Measurements from ENCODE around the gene PSMD1. TPM values are rescaled to one million over a fixed set of nuclear protein-coding genes. Genes with fewer than 3 reads are reported as not detected.
A peak's percentile ranks its signal among the peaks of the same experiment; 100 is the strongest.

PSMD1 gene
- total RNA-seq, 1 donor from 2014 or later, result 132 TPM

GRCh38 chr2:231100990-231101389 is 44.3 kb downstream of the PSMD1 start:
- no peak overlapping the region for H3K4me3 Mint-ChIP-seq

GRCh38 chr2:231102772-231103171 is 46.1 kb downstream of the PSMD1 start:
- Mint-ChIP-seq H3K27me3 (ENCODE audit: insufficient read depth, low read depth) (no peaks in the 10 kb centered on the region), H3K4me3 (no peak overlapping the region), H3K4me1 (no peaks in the 10 kb centered on the region), H3K36me3 (peaks cover 16% of the 10 kb centered on the region), H3K27ac (no peak overlapping the region), H3K9me3 (peaks cover 3% of the 10 kb centered on the region)
- Histone ChIP-seq H3K4me3 (no peak overlapping the region), H3K9ac (no peak overlapping the region), H3K79me2 (ENCODE audit: low read depth) (no peaks in the 10 kb centered on the region), H3K9me3 (ENCODE audit: low read depth) (no peaks in the 10 kb centered on the region), H3K4me2 (no peak overlapping the region), H2AFZ (replicated peaks) (no peak overlapping the region), H3K27me3 (no peaks in the 10 kb centered on the region), H3K4me1 (no peaks in the 10 kb centered on the region), H3K36me3 (no peaks in the 10 kb centered on the region), H3F3A (ENCODE audit: low read depth) (peaks cover 10% of the 10 kb centered on the region), H3K27ac (no peak overlapping the region), H4K20me1 (ENCODE audit: low read depth) (peaks cover 2% of the 10 kb centered on the region)
- DNase-seq (ENCODE audit: low spot score), result no peak
- TF ChIP-seq EZH2phosphoT487 (IDR thresholded peaks at IDR 0.05) (no peak), EZH2 (IDR thresholded peaks at IDR 0.05) (no peak), CTCF (IDR thresholded peaks at IDR 0.05) (no peak)

More at GRCh38 chr2:231100990-231101389, 44.3 kb downstream of the PSMD1 start:
- Histone ChIP-seq H3K27me3 (no peaks in the 10 kb centered on the region), H3K79me2 (ENCODE audit: low read depth) (no peaks in the 10 kb centered on the region), H3K9ac (no peak overlapping the region), H2AFZ (replicated peaks) (no peak overlapping the region), H3K4me1 (no peaks in the 10 kb centered on the region), H3K9me3 (ENCODE audit: low read depth) (no peaks in the 10 kb centered on the region), H3K27ac (no peak overlapping the region), H3K36me3 (no peaks in the 10 kb centered on the region), H4K20me1 (ENCODE audit: low read depth) (no peaks in the 10 kb centered on the region), H3K4me2 (no peak overlapping the region), H3F3A (ENCODE audit: low read depth) (peaks cover 10% of the 10 kb centered on the region), H3K4me3 (no peak overlapping the region)
- peaks cover 18% of the 10 kb centered on the region for H3K36me3 Mint-ChIP-seq
- H3K27me3 Mint-ChIP-seq (ENCODE audit: insufficient read depth, low read depth), result no peaks in the 10 kb centered on the region
- peaks cover 3% of the 10 kb centered on the region for H3K9me3 Mint-ChIP-seq
- no peak overlapping the region for H3K27ac Mint-ChIP-seq
- H3K4me1 Mint-ChIP-seq, result no peaks in the 10 kb centered on the region
- no peak for TF ChIP-seq EZH2 (IDR thresholded peaks at IDR 0.05)
- TF ChIP-seq EZH2phosphoT487 (IDR thresholded peaks at IDR 0.05), result no peak
- TF ChIP-seq CTCF (IDR thresholded peaks at IDR 0.05), result no peak
- no peak for DNase-seq (ENCODE audit: low spot score)

GRCh38 chr2:231104115-231104713 is 47.5 kb downstream of the PSMD1 start:
- Histone ChIP-seq H3K27me3 (no peaks in the 10 kb centered on the region), H3K36me3 (no peaks in the 10 kb centered on the region), H3K4me1 (no peaks in the 10 kb centered on the region), H2AFZ (replicated peaks) (no peak overlapping the region), H3F3A (ENCODE audit: low read depth) (peaks cover 10% of the 10 kb centered on the region), H3K9ac (no peak overlapping the region), H3K9me3 (ENCODE audit: low read depth) (no peaks in the 10 kb centered on the region), H3K27ac (no peak overlapping the region), H4K20me1 (ENCODE audit: low read depth) (peaks cover 3% of the 10 kb centered on the region), H3K79me2 (ENCODE audit: low read depth) (no peaks in the 10 kb centered on the region), H3K4me3 (no peak overlapping the region), H3K4me2 (no peak overlapping the region)
- Mint-ChIP-seq H3K27me3 (ENCODE audit: insufficient read depth, low read depth) (no peaks in the 10 kb centered on the region), H3K4me1 (no peaks in the 10 kb centered on the region), H3K36me3 (peaks cover 17% of the 10 kb centered on the region), H3K4me3 (no peak overlapping the region), H3K9me3 (no peaks in the 10 kb centered on the region), H3K27ac (no peak overlapping the region)
- TF ChIP-seq EZH2phosphoT487 (IDR thresholded peaks at IDR 0.05) (no peak), CTCF (IDR thresholded peaks at IDR 0.05) (peak; percentile 81), EZH2 (IDR thresholded peaks at IDR 0.05) (no peak)
- peak; percentile 61 for DNase-seq (ENCODE audit: low spot score)

Measured in neural progenitor cell (in vitro differentiated cells).